ENCODE data around the gene AP3S2. TPM values are rescaled to one million over a fixed set of nuclear protein-coding genes. Genes with fewer than 3 reads are reported as not detected.

Gene AP3S2
- total and polyA plus RNA-seq, 4 donors: 8.4 to 73.5 (median 25.9) TPM

GRCh38 chr15:89936786-89937265, 43.0 kb upstream of the AP3S2 start:
- H3K27ac ChIP-seq (ENCODE audit: low read depth in 1 of 2, low read length in 2 of 2): no peak overlapping the region
- H3K9me3 ChIP-seq (ENCODE audit: control insufficient read depth in 4 of 4, low read length in 3 of 4): no peaks in the 10 kb centered on the region
- WGBS: 95% methylated on average over 14 of the region's 14 CpGs
- DNase-seq (ENCODE audit: low spot score): no peak
- no peaks in the 10 kb centered on the region for H3K36me3 ChIP-seq (ENCODE audit: control insufficient read depth in 4 of 4, insufficient read depth in 3 of 4, low read depth in 1 of 4, low read length in 3 of 4)
- H3K27me3 ChIP-seq (ENCODE audit: control insufficient read depth in 4 of 4, insufficient read depth in 4 of 4, low read length in 3 of 4): no peaks in the 10 kb centered on the region
- no peak overlapping the region for H3K4me3 ChIP-seq (ENCODE audit: low read depth in 1 of 3, low read length in 3 of 3)
- no peak overlapping the region for H3K9ac ChIP-seq (ENCODE audit: low read depth in 1 of 2, low read length in 2 of 2)
- H3K4me1 ChIP-seq (ENCODE audit: control insufficient read depth in 4 of 4, insufficient read depth in 4 of 4, low read length in 3 of 4): no peaks in the 10 kb centered on the region
- TF ChIP-seq REST (IDR thresholded peaks at IDR 0.05) (no peak), GABPA (IDR thresholded peaks at IDR 0.05 in 1 of 2, conservative IDR thresholded peaks at IDR 0.05 in 1 of 2) (no peak), ZBTB33 (IDR thresholded peaks at IDR 0.05) (no peak), ATF3 (IDR thresholded peaks at IDR 0.05) (no peak)

DNA sequence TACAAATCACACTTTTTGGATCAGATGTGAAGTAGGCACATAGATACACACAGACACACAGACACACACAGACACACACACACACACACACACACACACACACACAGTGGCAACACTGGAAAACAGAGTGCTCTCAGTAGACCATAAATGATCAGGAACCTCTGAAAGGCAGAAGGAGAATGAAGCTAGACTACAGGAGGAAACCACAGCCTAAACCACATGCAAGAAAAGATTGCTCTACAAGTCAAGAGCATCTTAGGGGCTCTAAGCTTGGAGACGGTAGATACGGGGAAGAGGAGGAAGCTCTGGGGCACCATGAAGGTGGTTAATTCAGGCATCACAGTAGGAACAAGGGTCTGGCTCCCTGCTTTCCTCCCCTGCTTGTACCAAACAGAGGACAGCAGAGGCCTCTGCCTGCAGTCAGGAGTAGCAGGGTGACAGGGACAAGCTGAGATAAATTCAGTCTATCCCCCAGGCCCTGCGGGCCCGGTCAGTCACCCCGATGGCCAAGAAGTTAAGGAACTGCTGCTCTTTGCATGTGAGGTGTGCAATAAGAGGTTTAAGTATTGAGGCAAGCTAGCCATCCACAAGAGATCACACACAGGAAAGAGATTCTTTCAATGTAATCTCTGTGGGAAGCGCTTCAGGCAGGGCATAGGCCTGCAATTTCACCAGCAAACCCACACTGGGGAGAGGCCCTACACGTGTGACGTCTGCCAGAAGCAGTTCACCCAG, 42.4 kb upstream of the AP3S2 start:
- Histone ChIP-seq H3K9ac (ENCODE audit: low read depth in 1 of 2, low read length in 2 of 2) (no peak overlapping the region), H3K4me1 (ENCODE audit: control insufficient read depth in 4 of 4, insufficient read depth in 4 of 4, low read length in 3 of 4) (no peaks in the 10 kb centered on the region), H3K4me3 (ENCODE audit: low read depth in 1 of 3, low read length in 3 of 3) (no peak overlapping the region), H3K9me3 (ENCODE audit: control insufficient read depth in 4 of 4, low read length in 3 of 4) (no peaks in the 10 kb centered on the region), H3K27me3 (ENCODE audit: control insufficient read depth in 4 of 4, insufficient read depth in 4 of 4, low read length in 3 of 4) (no peaks in the 10 kb centered on the region), H3K27ac (ENCODE audit: low read depth in 1 of 2, low read length in 2 of 2) (no peak overlapping the region), H3K36me3 (ENCODE audit: control insufficient read depth in 4 of 4, insufficient read depth in 3 of 4, low read depth in 1 of 4, low read length in 3 of 4) (no peaks in the 10 kb centered on the region)
- 82% methylated on average over 8 of the region's 8 CpGs for WGBS
- DNase-seq (ENCODE audit: low spot score): no peak
- TF ChIP-seq RAD21 (IDR thresholded peaks at IDR 0.05) (no peak), JUND (IDR thresholded peaks at IDR 0.05) (no peak), FOXA1 (IDR thresholded peaks at IDR 0.05) (no peak), SP1 (IDR thresholded peaks at IDR 0.05) (no peak), EGR1 (IDR thresholded peaks at IDR 0.05; ENCODE audit: low read depth in 2 of 2) (no peak), RXRA (IDR thresholded peaks at IDR 0.05) (no peak), MAX (IDR thresholded peaks at IDR 0.05) (no peak), TAF1 (conservative IDR thresholded peaks at IDR 0.05) (no peak), REST (IDR thresholded peaks at IDR 0.05) (no peak), HNF4A (conservative IDR thresholded peaks at IDR 0.05) (no peak), NR2F2 (IDR thresholded peaks at IDR 0.05) (no peak), GABPA (IDR thresholded peaks at IDR 0.05 in 1 of 2, conservative IDR thresholded peaks at IDR 0.05 in 1 of 2) (no peak), HNF4G (IDR thresholded peaks at IDR 0.05) (no peak), FOXA2 (IDR thresholded peaks at IDR 0.05) (no peak), ZBTB33 (IDR thresholded peaks at IDR 0.05) (no peak)
- TF ChIP-seq, protein P1, sequence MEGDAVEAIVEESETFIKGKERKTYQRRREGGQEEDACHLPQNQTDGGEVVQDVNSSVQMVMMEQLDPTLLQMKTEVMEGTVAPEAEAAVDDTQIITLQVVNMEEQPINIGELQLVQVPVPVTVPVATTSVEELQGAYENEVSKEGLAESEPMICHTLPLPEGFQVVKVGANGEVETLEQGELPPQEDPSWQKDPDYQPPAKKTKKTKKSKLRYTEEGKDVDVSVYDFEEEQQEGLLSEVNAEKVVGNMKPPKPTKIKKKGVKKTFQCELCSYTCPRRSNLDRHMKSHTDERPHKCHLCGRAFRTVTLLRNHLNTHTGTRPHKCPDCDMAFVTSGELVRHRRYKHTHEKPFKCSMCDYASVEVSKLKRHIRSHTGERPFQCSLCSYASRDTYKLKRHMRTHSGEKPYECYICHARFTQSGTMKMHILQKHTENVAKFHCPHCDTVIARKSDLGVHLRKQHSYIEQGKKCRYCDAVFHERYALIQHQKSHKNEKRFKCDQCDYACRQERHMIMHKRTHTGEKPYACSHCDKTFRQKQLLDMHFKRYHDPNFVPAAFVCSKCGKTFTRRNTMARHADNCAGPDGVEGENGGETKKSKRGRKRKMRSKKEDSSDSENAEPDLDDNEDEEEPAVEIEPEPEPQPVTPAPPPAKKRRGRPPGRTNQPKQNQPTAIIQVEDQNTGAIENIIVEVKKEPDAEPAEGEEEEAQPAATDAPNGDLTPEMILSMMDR (IDR thresholded peaks at IDR 0.05; ENCODE audit: low read depth, low read length, missing input control): no peak
